VCaP (cell line): ENCODE results near the gene XPNPEP1.

ENCODE experiments used
- H3K27ac ChIP-seq: fragments of 450-650 bp; 2 replicates; pipeline ENCODE4 v1.5.1; 2017
- TF ChIP-seq, protein P1 (sequence below): fragments of 450-650 bp; conservative IDR thresholded peaks from 2 replicates; pipeline ENCODE4 v1.5.1; 2017; ENCODE audit warnings: mild to moderate bottlenecking, moderate library complexity

XPNPEP1 gene

DNA sequence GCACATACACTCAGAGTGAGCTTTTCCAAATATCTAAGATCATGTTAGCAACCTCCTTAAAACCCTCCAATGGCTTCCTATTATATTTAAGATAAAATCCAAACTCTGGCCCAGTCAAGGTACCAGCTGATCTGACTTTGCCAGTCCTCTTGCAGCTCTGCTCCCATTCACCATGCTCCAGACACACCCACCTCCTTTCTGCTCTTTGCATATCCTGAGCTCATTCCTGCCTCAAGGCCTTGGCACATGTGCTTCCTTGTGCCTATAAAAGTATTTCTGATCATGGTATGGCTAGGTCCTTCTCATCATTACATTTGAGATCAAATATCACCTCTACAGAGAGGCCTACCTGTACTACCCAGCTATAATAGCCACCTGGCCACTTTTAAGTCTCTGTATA, 27.5 kb downstream of the XPNPEP1 start:
- H3K27ac ChIP-seq: no peak overlapping the region

DNA sequence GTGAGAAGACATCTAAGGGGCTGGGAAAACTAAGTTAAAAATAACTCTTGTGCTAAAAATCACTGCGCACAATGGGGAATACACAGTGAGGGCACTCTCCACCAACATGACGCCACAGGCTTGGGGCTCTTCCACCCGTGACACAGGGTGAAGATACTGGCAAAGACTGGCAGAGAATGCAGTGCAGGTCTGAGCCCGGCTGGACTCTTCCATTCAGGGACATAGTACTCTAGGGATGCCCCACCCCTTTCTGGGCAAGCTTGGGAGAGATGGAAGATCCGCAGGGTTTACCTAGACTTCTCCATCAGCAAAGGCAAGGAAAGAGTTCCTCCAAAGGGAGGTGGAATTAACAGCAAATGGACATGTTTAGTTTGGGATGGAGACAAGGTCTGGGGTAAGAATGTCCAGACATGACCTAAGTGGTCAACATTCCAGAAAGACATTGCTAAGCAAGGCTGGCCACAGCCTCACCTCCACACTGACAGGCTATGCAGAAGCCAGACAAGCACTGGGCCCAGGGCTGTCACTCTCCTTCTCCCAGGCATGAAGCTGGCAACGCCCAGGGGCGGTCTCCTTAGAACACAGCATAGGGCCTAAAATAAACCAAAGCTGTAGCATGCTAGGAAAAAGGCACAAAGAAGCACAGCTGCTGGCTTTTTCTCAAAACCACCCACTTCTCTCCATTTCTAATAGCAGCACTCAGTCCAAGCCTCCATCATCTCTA, 28.1 kb downstream of the XPNPEP1 start:
- TF ChIP-seq, protein P1, sequence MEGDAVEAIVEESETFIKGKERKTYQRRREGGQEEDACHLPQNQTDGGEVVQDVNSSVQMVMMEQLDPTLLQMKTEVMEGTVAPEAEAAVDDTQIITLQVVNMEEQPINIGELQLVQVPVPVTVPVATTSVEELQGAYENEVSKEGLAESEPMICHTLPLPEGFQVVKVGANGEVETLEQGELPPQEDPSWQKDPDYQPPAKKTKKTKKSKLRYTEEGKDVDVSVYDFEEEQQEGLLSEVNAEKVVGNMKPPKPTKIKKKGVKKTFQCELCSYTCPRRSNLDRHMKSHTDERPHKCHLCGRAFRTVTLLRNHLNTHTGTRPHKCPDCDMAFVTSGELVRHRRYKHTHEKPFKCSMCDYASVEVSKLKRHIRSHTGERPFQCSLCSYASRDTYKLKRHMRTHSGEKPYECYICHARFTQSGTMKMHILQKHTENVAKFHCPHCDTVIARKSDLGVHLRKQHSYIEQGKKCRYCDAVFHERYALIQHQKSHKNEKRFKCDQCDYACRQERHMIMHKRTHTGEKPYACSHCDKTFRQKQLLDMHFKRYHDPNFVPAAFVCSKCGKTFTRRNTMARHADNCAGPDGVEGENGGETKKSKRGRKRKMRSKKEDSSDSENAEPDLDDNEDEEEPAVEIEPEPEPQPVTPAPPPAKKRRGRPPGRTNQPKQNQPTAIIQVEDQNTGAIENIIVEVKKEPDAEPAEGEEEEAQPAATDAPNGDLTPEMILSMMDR: no peak
- H3K27ac ChIP-seq: no peak overlapping the region

More for the DNA sequence above, 27.5 kb downstream of the XPNPEP1 start:
- TF ChIP-seq, protein P1: no peak

DNA sequence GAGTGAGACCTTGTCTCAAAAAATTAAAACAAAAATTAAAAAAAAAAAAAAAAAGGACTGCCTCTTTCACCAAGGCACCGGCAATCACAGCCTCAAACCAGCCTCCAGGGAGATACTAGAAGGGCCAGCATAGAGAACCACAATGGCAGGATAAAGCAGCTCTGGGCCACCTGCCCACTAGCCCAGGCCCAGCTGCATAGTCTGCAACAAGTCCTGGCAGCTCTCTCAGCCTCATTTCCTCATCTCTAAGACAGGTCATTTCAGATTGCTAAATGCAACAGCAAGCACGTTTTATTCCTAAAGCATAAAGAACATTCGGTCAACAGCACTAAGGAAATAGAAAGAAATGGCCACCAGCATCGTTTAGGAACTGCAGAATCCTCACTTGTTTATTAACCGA, 28.8 kb downstream of the XPNPEP1 start:
- TF ChIP-seq, protein P1: no peak
- H3K27ac ChIP-seq: no peak overlapping the region

DNA sequence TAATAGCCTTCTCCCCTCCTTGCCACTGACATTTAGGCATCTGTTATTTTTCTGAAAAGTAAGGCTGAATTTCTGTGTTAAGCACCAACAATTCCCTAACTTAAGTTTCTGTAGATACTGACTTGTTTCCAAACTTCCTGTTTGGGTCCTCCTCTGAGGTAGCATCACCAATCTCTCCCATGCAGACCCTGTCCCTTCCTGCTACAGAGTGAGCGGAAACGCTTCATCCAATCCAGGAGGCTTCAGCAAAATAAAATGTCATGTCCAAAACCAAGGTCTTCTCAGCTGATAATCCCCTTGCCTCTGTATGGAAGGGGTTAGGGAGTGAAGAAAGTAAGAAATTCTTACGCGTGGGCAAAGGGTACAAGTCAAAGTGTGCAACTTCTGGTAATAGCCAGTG, 29.9 kb downstream of the XPNPEP1 start:
- no peak overlapping the region for H3K27ac ChIP-seq
- TF ChIP-seq, protein P1: no peak

DNA sequence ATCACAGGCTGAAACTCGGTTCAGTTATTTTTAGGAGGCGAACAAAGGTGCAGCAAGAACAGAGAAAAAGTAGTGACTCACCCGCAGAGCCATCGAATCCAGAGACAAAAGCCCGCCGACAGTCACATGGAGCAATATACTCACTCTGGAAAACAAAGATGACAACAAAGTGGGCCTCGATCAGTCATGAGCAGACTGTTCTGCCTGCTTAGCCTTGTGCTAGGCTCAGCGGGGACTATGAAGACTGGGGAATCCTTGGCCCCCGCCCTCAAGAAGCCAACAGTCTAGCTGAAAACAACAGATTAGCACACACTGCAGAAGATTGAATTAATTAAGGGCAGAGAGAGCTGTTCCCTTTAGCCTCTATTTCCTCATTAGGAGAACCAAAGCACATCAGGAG, 30.4 kb downstream of the XPNPEP1 start:
- no peak overlapping the region for H3K27ac ChIP-seq
- TF ChIP-seq, protein P1: no peak

DNA sequence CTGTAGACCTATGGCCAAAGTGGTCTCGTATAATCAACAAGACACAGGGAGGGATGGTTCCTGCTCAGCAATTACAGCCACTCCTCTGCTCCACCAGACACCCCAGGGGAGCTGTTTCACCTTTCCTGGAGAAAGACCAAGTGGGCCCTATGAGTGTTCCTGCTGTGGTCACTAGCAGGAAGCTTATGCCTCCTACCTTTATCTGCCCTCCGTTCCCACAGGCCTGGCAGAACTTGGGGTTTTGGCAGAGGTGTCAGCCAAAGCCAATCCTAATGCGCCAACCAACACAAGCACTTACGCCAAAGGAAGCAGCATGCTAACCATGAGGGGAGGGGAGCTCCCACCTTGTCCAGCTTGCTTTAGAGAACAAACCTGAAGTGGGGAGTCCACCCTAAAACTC, 31.2 kb downstream of the XPNPEP1 start:
- H3K27ac ChIP-seq: no peak overlapping the region

DNA sequence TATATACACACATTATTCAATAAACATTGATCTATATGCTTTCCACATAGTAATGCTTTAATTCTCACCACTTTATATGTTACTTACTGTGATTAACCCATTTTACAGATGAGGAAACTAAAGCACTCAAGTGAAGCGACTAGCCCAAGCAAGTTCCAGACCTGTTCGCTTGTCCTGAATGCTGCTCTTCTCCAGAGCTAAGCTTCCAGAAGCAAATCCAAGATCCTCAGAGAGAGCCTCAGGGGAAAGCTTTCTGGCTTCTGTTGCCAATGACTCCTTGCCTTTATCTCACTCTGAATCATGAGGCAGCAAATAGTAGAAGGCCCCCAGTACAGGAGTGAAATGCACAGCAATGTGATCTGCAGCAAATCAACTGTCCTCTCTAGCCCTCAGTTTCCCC, 32.2 kb downstream of the XPNPEP1 start:
- TF ChIP-seq, protein P1: no peak

More for the DNA sequence above, 31.2 kb downstream of the XPNPEP1 start:
- TF ChIP-seq, protein P1: no peak

More for the DNA sequence above, 32.2 kb downstream of the XPNPEP1 start:
- H3K27ac ChIP-seq: no peak overlapping the region
